Mesothelial cell of epicardium (in vitro differentiated cells): ENCODE results near the gene ARL6IP4. TPM values are rescaled to one million over a fixed set of nuclear protein-coding genes. Genes with fewer than 3 reads are reported as not detected.

Source experiments
- DNase-seq, 2 experiments: peaks; one replicate each; pipeline ENCODE4 v3.0.0; 2021; ENCODE audit warnings: low spot score in 2 of 2; ENCODE audit not compliant: unreplicated experiment in 2 of 2
- H3K27ac Mint-ChIP-seq: 2 replicates; pipeline ENCODE4 v1.8.0; 2021; ENCODE audit warnings: mixed read lengths
- H3K27me3 Mint-ChIP-seq: 2 replicates; pipeline ENCODE4 v1.8.0; 2021; ENCODE audit warnings: low read depth, mixed read lengths
- H3K36me3 Mint-ChIP-seq: 2 replicates; pipeline ENCODE4 v1.8.0; 2021; ENCODE audit warnings: mixed read lengths
- H3K4me1 Mint-ChIP-seq: 2 replicates; pipeline ENCODE4 v1.8.0; 2021; ENCODE audit warnings: mixed read lengths
- H3K4me3 Mint-ChIP-seq: 2 replicates; pipeline ENCODE4 v1.8.0; 2021; ENCODE audit warnings: mild to moderate bottlenecking, moderate library complexity, mixed read lengths
- H3K9me3 Mint-ChIP-seq: 2 replicates; pipeline ENCODE4 v1.8.0; 2021; ENCODE audit warnings: mixed read lengths
- total RNA-seq: library from RNA; stranded (reverse); gene quantifications from 3 replicates; pipeline ENCODE4 v1.2.1, GENCODE V29; 2021
- TF ChIP-seq, protein P1 (sequence below): fragments of 200-600 bp; sonication (generic); IDR thresholded peaks from one replicate; pipeline ENCODE4 v1.5.0; 2021; ENCODE audit warnings: antibody characterized with exemption; ENCODE audit not compliant: unreplicated experiment

Gene ARL6IP4
- total RNA-seq, 1 donor from 2014 or later, result 120 TPM

GRCh38 chr12:122947352-122947792 lies 33.1 kb upstream of the ARL6IP4 start:
- Mint-ChIP-seq H3K4me3 (no peak overlapping the region), H3K4me1 (peaks cover 4% of the 10 kb centered on the region), H3K27ac (peak overlapping the region; percentile 58), H3K36me3 (no peaks in the 10 kb centered on the region), H3K9me3 (no peaks in the 10 kb centered on the region), H3K27me3 (no peaks in the 10 kb centered on the region)
- no peak for DNase-seq
- TF ChIP-seq, protein P1, sequence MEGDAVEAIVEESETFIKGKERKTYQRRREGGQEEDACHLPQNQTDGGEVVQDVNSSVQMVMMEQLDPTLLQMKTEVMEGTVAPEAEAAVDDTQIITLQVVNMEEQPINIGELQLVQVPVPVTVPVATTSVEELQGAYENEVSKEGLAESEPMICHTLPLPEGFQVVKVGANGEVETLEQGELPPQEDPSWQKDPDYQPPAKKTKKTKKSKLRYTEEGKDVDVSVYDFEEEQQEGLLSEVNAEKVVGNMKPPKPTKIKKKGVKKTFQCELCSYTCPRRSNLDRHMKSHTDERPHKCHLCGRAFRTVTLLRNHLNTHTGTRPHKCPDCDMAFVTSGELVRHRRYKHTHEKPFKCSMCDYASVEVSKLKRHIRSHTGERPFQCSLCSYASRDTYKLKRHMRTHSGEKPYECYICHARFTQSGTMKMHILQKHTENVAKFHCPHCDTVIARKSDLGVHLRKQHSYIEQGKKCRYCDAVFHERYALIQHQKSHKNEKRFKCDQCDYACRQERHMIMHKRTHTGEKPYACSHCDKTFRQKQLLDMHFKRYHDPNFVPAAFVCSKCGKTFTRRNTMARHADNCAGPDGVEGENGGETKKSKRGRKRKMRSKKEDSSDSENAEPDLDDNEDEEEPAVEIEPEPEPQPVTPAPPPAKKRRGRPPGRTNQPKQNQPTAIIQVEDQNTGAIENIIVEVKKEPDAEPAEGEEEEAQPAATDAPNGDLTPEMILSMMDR, result no peak

GRCh38 chr12:122948605-122949004 lies 31.9 kb upstream of the ARL6IP4 start:
- no peaks in the 10 kb centered on the region for H3K36me3 Mint-ChIP-seq
- H3K9me3 Mint-ChIP-seq, result no peaks in the 10 kb centered on the region
- TF ChIP-seq, protein P1, result no peak
- H3K27me3 Mint-ChIP-seq, result no peaks in the 10 kb centered on the region
- H3K4me3 Mint-ChIP-seq, result no peak overlapping the region
- H3K27ac Mint-ChIP-seq, result no peak overlapping the region
- DNase-seq, result no peak
- peaks cover 4% of the 10 kb centered on the region for H3K4me1 Mint-ChIP-seq

DNA sequence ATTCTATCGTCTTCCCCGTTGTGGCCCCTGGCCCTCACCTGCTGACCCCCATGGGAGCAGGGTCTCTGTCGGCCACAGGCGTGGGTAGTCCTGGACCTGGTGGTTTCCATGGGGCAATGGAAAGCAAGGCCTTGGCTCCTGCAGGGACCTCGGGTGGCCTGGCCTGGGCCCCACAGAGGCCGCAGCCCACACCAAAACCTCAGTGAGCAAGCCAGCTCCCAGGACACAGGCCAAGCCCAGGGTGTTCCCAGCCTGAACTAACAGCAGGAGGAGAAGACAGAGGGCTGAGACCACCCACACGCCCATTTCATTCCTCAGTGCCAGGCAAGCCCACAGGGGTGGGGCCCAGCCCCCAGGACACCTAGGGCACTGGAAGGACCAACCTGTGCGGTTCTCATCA lies 31.1 kb upstream of the ARL6IP4 start:
- Mint-ChIP-seq H3K27ac (no peak overlapping the region), H3K4me3 (no peak overlapping the region), H3K36me3 (no peaks in the 10 kb centered on the region), H3K9me3 (no peaks in the 10 kb centered on the region), H3K27me3 (no peaks in the 10 kb centered on the region), H3K4me1 (peaks cover 4% of the 10 kb centered on the region)
- TF ChIP-seq, protein P1, result no peak
- DNase-seq, result no peak

- no peak overlapping the region for H3K27ac Mint-ChIP-seq
- TF ChIP-seq, protein P1, result no peak
- no peaks in the 10 kb centered on the region for H3K27me3 Mint-ChIP-seq
- H3K36me3 Mint-ChIP-seq, result no peaks in the 10 kb centered on the region
- H3K4me3 Mint-ChIP-seq, result no peak overlapping the region
- H3K4me1 Mint-ChIP-seq, result peaks cover 4% of the 10 kb centered on the region
- no peak for DNase-seq
- no peaks in the 10 kb centered on the region for H3K9me3 Mint-ChIP-seq
Observed at GRCh38 chr12:122949816-122950675, 30.4 kb upstream of the ARL6IP4 start.

- H3K27me3 Mint-ChIP-seq, result no peaks in the 10 kb centered on the region
- H3K9me3 Mint-ChIP-seq, result no peaks in the 10 kb centered on the region
- H3K4me3 Mint-ChIP-seq, result no peak overlapping the region
- H3K36me3 Mint-ChIP-seq, result no peaks in the 10 kb centered on the region
- TF ChIP-seq, protein P1, result no peak
- H3K4me1 Mint-ChIP-seq, result peaks cover 4% of the 10 kb centered on the region
- no peak overlapping the region for H3K27ac Mint-ChIP-seq
- no peak for DNase-seq
Observed at GRCh38 chr12:122951406-122951805, 29.1 kb upstream of the ARL6IP4 start.
